AG04450 (cell line): ENCODE data around the gene LRRC34. TPM values are rescaled to one million over a fixed set of nuclear protein-coding genes. Genes with fewer than 3 reads are reported as not detected.

Experiments
- CTCF ChIA-PET: fragments of 300-600, 350-600 bp; formaldehyde crosslinking; extraction: SDS; loops from one replicate; lab custom pipeline; 2022; ENCODE audit warnings: antibody characterized with exemption, inconsistent platforms; lab: Charles Lee
- POLR2A ChIA-PET: fragments of 350-600 bp; formaldehyde crosslinking; extraction: SDS; loops from one replicate; lab custom pipeline; 2021; ENCODE audit warnings: antibody characterized with exemption, inconsistent platforms; lab: Yijun Ruan, JAX
- DNase-seq: peaks from one replicate; pipeline ENCODE4 v3.0.0-alpha.2; 2011; ENCODE audit warnings: low read depth, low spot score
- H3K27ac ChIP-seq: one replicate; pipeline ENCODE4 v1.5.1; 2012; ENCODE audit warnings: low read depth, low read length, control low read depth
- H3K27me3 ChIP-seq: one replicate; pipeline ENCODE4 v1.6.0; 2012; ENCODE audit warnings: low read length; ENCODE audit not compliant: control insufficient read depth, insufficient read depth
- H3K4me3 ChIP-seq: 2 replicates; pipeline ENCODE4 v1.5.1; 2011; ENCODE audit warnings: mild to moderate bottlenecking, low read depth, low read length, control low read depth
- H3K9me3 ChIP-seq: 2 replicates; pipeline ENCODE4 v1.5.1; 2012; ENCODE audit warnings: low read length; ENCODE audit not compliant: control insufficient read depth, insufficient read depth
- polyA minus RNA-seq: library from RNA; depleted of rRNA, polyadenylated mRNA; stranded (reverse); fragments of >200 nt; gene quantifications from 2 replicates; pipeline ENCODE4 v1.2.3, GENCODE V29; 2011; rRNA and poly(A)+ RNA removed
- polyA plus RNA-seq: library from polyadenylated mRNA; depleted of rRNA; stranded (reverse); fragments of >200 nt; gene quantifications from 2 replicates; pipeline ENCODE4 v1.2.3, GENCODE V29; 2011; rRNA removed
- TF ChIP-seq, protein P1 (sequence below): IDR thresholded peaks from 2 replicates; pipeline ENCODE4 v1.5.1; 2011; ENCODE audit warnings: low read depth, low read length, control low read depth, inconsistent platforms

The LRRC34 gene
- polyA plus RNA-seq, result 1.2 and 2.3 TPM in 2 replicates
- 0.18 and 0.52 TPM in 2 replicates for polyA minus RNA-seq

- peak within 1 kb of the TSS; percentile 68 for H3K27ac ChIP-seq
- POLR2A ChIA-PET, result interaction anchor here (0.7 to 1.4 kb wide), 5 partner anchors 39 to 179 kb away, joined by 3 to 6 read pairs (median 4); partner anchors contain the start of genes ACTRT3, MYNN and SEC62
- TF ChIP-seq, protein P1, sequence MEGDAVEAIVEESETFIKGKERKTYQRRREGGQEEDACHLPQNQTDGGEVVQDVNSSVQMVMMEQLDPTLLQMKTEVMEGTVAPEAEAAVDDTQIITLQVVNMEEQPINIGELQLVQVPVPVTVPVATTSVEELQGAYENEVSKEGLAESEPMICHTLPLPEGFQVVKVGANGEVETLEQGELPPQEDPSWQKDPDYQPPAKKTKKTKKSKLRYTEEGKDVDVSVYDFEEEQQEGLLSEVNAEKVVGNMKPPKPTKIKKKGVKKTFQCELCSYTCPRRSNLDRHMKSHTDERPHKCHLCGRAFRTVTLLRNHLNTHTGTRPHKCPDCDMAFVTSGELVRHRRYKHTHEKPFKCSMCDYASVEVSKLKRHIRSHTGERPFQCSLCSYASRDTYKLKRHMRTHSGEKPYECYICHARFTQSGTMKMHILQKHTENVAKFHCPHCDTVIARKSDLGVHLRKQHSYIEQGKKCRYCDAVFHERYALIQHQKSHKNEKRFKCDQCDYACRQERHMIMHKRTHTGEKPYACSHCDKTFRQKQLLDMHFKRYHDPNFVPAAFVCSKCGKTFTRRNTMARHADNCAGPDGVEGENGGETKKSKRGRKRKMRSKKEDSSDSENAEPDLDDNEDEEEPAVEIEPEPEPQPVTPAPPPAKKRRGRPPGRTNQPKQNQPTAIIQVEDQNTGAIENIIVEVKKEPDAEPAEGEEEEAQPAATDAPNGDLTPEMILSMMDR, result no peak
- peak within 1 kb of the TSS; percentile 60 for H3K4me3 ChIP-seq
- H3K27me3 ChIP-seq, result no peaks in the 10 kb centered on the region
- CTCF ChIA-PET, result no interaction called here
- peak; percentile 23 for DNase-seq
- no peaks in the 10 kb centered on the region; the same call in 1 of the 2 replicates for H3K9me3 ChIP-seq
These were observed at the start of gene LRRC34, which contains the start of gene LRRIQ4 for GRCh38 chr3:169812332-169813235. Gene LRRC34, minus strand, starts transcription at chr3:169812904. Its CDS starts 356 bp downstream, at chr3:169812548. Gene LRRIQ4, plus strand, starts transcription at chr3:169812870. Its CDS starts 9,052 bp downstream, at chr3:169821922.

DNA sequence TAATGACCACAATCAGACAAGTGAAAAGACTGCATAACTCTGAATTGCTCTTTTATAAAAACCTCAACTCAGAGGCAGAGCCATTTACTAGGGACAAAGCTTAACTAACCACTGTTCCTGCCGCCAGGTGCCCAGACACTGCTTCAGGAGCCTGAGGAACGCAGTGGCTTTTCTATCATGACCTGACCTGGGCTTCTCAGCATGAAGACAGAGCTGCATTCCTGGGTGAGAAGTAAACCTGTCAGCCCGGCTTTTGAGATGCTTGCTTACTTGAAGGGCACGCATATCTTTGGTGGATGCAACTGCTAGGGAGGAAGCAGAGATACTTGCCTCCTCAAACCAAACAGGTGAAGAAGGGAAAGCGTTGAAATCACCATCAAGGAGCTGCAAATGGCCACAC is 49.2 kb upstream of the LRRC34 start:
- Histone ChIP-seq H3K9me3 (no peaks in the 10 kb centered on the region), H3K27me3 (peaks cover under 1% of the 10 kb centered on the region), H3K27ac (no peak overlapping the region), H3K4me3 (no peak overlapping the region)
- TF ChIP-seq, protein P1, result no peak
- CTCF ChIA-PET, result interaction anchor here (1.1 to 1.9 kb wide), 9 partner anchors 13 to 229 kb away, joined by 3 to 7 read pairs (median 4); no protein-coding TSS in a partner anchor
- no peak for DNase-seq
- POLR2A ChIA-PET, result no interaction called here

DNA sequence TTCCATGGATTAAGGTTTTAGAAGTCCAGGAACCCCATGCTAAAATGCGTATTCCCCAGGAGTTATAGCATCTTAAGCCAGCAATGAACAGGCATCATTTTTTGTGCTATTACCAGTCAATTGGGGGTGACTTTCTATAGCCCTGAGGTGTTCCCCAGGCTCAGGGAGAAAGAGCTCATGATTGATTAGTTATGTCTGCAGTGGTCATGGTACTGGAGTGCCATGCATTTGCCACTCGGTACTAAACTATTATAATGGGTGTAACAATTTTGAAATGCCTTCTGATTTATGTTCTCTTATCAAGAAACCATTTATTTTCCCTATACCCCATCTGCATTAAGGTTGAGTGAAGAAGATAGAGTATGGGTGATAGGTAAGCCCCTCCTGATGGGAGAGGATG is 45.1 kb upstream of the LRRC34 start:
- CTCF ChIA-PET, result no interaction called here

DNA sequence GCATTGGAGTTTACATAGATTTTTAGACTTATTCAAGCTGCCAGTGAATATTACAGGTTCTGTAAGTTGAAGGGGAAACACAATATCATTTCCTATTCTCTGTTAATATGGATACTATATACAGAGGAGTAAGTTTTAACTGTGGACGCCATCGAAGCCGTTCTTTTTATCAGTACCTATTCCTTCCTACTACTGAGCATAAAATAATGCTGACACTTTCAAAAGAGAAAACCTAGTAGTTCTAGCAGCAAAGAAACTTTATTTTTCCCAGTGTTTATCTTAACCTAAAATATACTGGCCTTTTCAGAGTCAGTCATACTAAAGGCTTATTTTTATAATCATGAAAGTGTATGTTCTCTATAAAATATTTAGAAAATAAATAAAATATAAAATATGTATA is 42.8 kb upstream of the LRRC34 start:
- CTCF ChIA-PET, result no interaction called here
- TF ChIP-seq, protein P1, result no peak
- no peak overlapping the region for H3K27ac ChIP-seq
- POLR2A ChIA-PET, result no interaction called here
- no peak for DNase-seq
- no peak overlapping the region for H3K4me3 ChIP-seq
- no peaks in the 10 kb centered on the region for H3K9me3 ChIP-seq
- peaks cover 12% of the 10 kb centered on the region for H3K27me3 ChIP-seq

More for the DNA sequence above, 45.1 kb upstream of the LRRC34 start:
- TF ChIP-seq, protein P1, result no peak
- H3K27me3 ChIP-seq, result peaks cover 12% of the 10 kb centered on the region
- DNase-seq, result no peak
- H3K27ac ChIP-seq, result no peak overlapping the region
- no peaks in the 10 kb centered on the region for H3K9me3 ChIP-seq
- POLR2A ChIA-PET, result no interaction called here
- H3K4me3 ChIP-seq, result no peak overlapping the region

DNA sequence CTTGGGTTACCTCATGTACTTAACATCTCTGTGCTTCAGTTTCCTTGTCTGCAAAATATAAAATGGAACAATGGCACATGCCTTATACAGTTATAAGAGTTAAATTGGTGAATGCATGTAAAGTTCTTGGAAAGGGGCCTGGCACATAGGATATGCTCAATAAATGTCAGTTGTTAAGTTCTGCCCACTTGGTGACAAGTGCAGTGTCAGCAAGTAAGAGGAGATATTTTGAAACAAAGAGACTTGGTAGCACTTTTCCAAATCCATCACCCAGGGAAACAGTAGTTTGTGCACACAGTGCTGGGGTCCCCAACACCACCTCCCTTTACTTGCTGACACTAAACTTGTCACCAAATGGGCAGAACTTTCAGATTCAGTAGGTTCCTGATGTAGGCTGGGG is 37.9 kb upstream of the LRRC34 start:
- DNase-seq, result no peak
- Histone ChIP-seq H3K9me3 (no peaks in the 10 kb centered on the region), H3K4me3 (no peak overlapping the region), H3K27me3 (peaks cover 8% of the 10 kb centered on the region), H3K27ac (no peak overlapping the region)
- CTCF ChIA-PET, result no interaction called here
- POLR2A ChIA-PET, result no interaction called here
- TF ChIP-seq, protein P1, result no peak
